Panc1 (cell line): ENCODE data around the gene NTNG2. TPM values are rescaled to one million over a fixed set of nuclear protein-coding genes. Genes with fewer than 3 reads are reported as not detected.

Source experiments
- ATAC-seq: fragments of 200-7000 bp; cut with Tn5 transposase; 2 replicates; pipeline ENCODE4 v1.9.1; 2020; ENCODE audit warnings: mild to moderate bottlenecking, moderate library complexity
- Bru-seq: library from RNA; stranded (reverse); fragments of 400-500 nt; gene quantifications from one replicate; lab custom pipeline; 2021; lab: Mats Ljungman, UMichigan
- BruChase-seq, 2 experiments: library from RNA; stranded (reverse); fragments of 400-500 nt; gene quantifications; one replicate each; lab custom pipeline; 2021; lab: Mats Ljungman, UMichigan
- BruUV-seq: library from RNA; stranded (reverse); fragments of 400-500 nt; replicated peaks from 2 replicates; lab custom pipeline; 2021; lab: Mats Ljungman, UMichigan
- CTCF ChIA-PET: fragments of 300-600 bp; sonication (Branson Sonifier 250); formaldehyde crosslinking; loops from one replicate; lab custom pipeline; 2022; ENCODE audit warnings: antibody characterized with exemption; lab: Charles Lee
- POLR2A ChIA-PET: fragments of 300-600 bp; sonication (Branson Sonifier 250); formaldehyde crosslinking; loops from one replicate; lab custom pipeline; 2022; ENCODE audit warnings: antibody characterized with exemption; lab: Charles Lee
- DNase-seq: peaks from one replicate; pipeline ENCODE4 v3.0.0-alpha.2; 2010; ENCODE audit warnings: low read depth, low spot score
- H3K27ac ChIP-seq: 2 replicates; pipeline ENCODE4 v1.5.1; 2011; ENCODE audit warnings: mild to moderate bottlenecking, low read length, inconsistent platforms
- H3K27me3 ChIP-seq: fragments of 200-500 bp; sonication (Bioruptor generic); 2 replicates; pipeline ENCODE4 v1.6.0; 2014; ENCODE audit warnings: low read length, inconsistent platforms; ENCODE audit not compliant: control insufficient read depth, insufficient read depth
- H3K36me3 ChIP-seq: fragments of 200-500 bp; sonication (Bioruptor generic); 2 replicates; pipeline ENCODE4 v1.5.1; 2014; ENCODE audit warnings: inconsistent platforms, mild to moderate bottlenecking, low read length, moderate library complexity; ENCODE audit not compliant: control insufficient read depth, insufficient read depth
- H3K4me1 ChIP-seq: 2 replicates; pipeline ENCODE4 v1.5.1; 2011; ENCODE audit warnings: inconsistent platforms, mild to moderate bottlenecking, low read length, moderate library complexity; ENCODE audit not compliant: control insufficient read depth, insufficient read depth
- H3K4me3 ChIP-seq, 2 experiments: 2 replicates each; pipeline ENCODE4 v1.5.1; 2011 to 2012; ENCODE audit warnings: low read depth in 2 of 2, low read length in 2 of 2, mild to moderate bottlenecking in 2 of 2, inconsistent platforms in 1 of 2, moderate library complexity in 1 of 2
- H3K9me3 ChIP-seq: fragments of 200-500 bp; sonication (Bioruptor generic); 2 replicates; pipeline ENCODE4 v1.5.1; 2014; ENCODE audit warnings: low read depth, mild to moderate bottlenecking, inconsistent platforms, low read length, moderate library complexity; ENCODE audit not compliant: control insufficient read depth, insufficient read depth
- CTCF ChIP-seq: fragments of 450-650 bp; IDR thresholded peaks from 2 replicates; pipeline ENCODE4 v1.5.1; 2017; ENCODE audit warnings: mild to moderate bottlenecking
- POLR2AphosphoS5 ChIP-seq: IDR thresholded peaks from 2 replicates; pipeline ENCODE4 v1.6.1; 2012; ENCODE audit warnings: mild to moderate bottlenecking, low read depth, low read length, moderate library complexity
- REST ChIP-seq, 2 experiments: IDR thresholded peaks; 2 replicates each; pipeline ENCODE4 v1.6.1; 2011 to 2012; ENCODE audit warnings: low read depth in 2 of 2, control low read depth in 1 of 2, low read length in 1 of 2, mild to moderate bottlenecking in 1 of 2, moderate library complexity in 1 of 2; ENCODE audit not compliant: insufficient read depth in 1 of 2
- SIN3A ChIP-seq: IDR thresholded peaks from 2 replicates; pipeline ENCODE4 v1.6.1; 2012; ENCODE audit warnings: low read depth, mild to moderate bottlenecking, low read length, moderate library complexity, borderline replicate concordance; ENCODE audit not compliant: insufficient read depth
- TCF7L2 ChIP-seq: IDR thresholded peaks from 2 replicates; pipeline ENCODE4 v1.6.1; 2011; ENCODE audit warnings: mild to moderate bottlenecking, low read depth, low read length, inconsistent platforms
- in situ Hi-C: cut with HindIII; loops from 2 replicates; pipeline ENCODE4 v1.10.0; 2016; ENCODE audit warnings: low sequenced_read_pairs, low pct_unique_long_range_greater_than_20kb
- intact Hi-C: fragments of 100-400 bp; cut with micrococcal nuclease; formaldehyde crosslinking; loops from one replicate; pipeline ENCODE4 v1.10.0; 2022; ENCODE audit not compliant: unreplicated experiment
- long read RNA-seq: library from polyadenylated mRNA; unstranded; transcript quantifications from one replicate; pipeline ENCODE4 v2.0.0, GENCODE V29; 2021; ENCODE audit not compliant: unreplicated experiment
- polyA plus RNA-seq: library from polyadenylated mRNA; unstranded; fragments of >200 nt; gene quantifications from one replicate; pipeline ENCODE4 v1.2.1, GENCODE V29; 2012; ENCODE audit warnings: missing spikeins; ENCODE audit not compliant: insufficient read length
- total RNA-seq: library from RNA; stranded (reverse); gene quantifications from one replicate; pipeline ENCODE4 v1.2.1, GENCODE V29; 2021; ENCODE audit not compliant: unreplicated experiment

NTNG2 gene
- total RNA-seq = 5.1 TPM
- polyA plus RNA-seq = 7.8 TPM
- Bru-seq, nascent RNA = percentile 39 among the genes with signal in this experiment
- BruChase-seq, experiment 1, labeled RNA remaining after a 2-hour chase = percentile 43 among the genes with signal in this experiment
- percentile 45 among the genes with signal in this experiment for BruChase-seq, experiment 2, labeled RNA remaining after a 6-hour chase
- long read RNA-seq, full-length matches to known transcripts = 1 of 7 reads
- long read RNA-seq, partial matches to known transcripts = 1 of 7 reads
- long read RNA-seq, other reads (novel, unspliced or antisense) = 5 of 7 reads

GRCh38 chr9:132161743-132162184, at the start of gene NTNG2:
NTNG2 (plus strand) TSS chr9:132162058; CDS start chr9:132166832, 4,774 bp downstream.
- H3K9me3 ChIP-seq = no peaks in the 10 kb centered on the region
- DNase-seq (no peak), ATAC-seq (no peak; the same call in 1 of the 2 replicates)
- peak within 1 kb of the TSS; percentile 56 to 61 for H3K4me3 ChIP-seq
- BruUV-seq = no TSS peak
- H3K36me3 ChIP-seq = no peaks in the 10 kb centered on the region
- in situ Hi-C loops = no loop called here
- ChIA-PET POLR2A (no interaction called here), CTCF (no interaction called here)
- no peaks in the 10 kb centered on the region for H3K27me3 ChIP-seq
- no peak; the same call in 1 of the 2 replicates for TF ChIP-seq TCF7L2
- TF ChIP-seq POLR2AphosphoS5 = no peak
- no peak for TF ChIP-seq REST (IDR thresholded peaks at IDR 0.05; ENCODE audit: insufficient read depth in 1 of 2, low read depth in 2 of 2, low read length in 1 of 2)
- no peak for TF ChIP-seq CTCF
- TF ChIP-seq SIN3A = no peak
- H3K27ac ChIP-seq = no peak within 1 kb of the TSS; the same call in 1 of the 2 replicates
- H3K4me1 ChIP-seq = peaks cover 5% of the 10 kb centered on the region
- intact Hi-C loops = loop anchor here (10.0 kb wide), 1 partner anchor 397 kb away; no protein-coding TSS in a partner anchor

GRCh38 chr9:132114102-132114707, 47.7 kb upstream of the NTNG2 start:
- Histone ChIP-seq H3K9me3 (no peaks in the 10 kb centered on the region), H3K36me3 (no peaks in the 10 kb centered on the region), H3K4me1 (no peaks in the 10 kb centered on the region), H3K27me3 (peaks cover 2% of the 10 kb centered on the region; the same call in 1 of the 2 replicates), H3K4me3 (no peak overlapping the region), H3K27ac (no peak overlapping the region)
- peak; percentile 99 for TF ChIP-seq REST (IDR thresholded peaks at IDR 0.05; ENCODE audit: insufficient read depth in 1 of 2, low read depth in 2 of 2, low read length in 1 of 2)
- TF ChIP-seq SIN3A = no peak
- in situ Hi-C loops = no loop called here
- no TSS peak for BruUV-seq
- ChIA-PET CTCF (no interaction called here), POLR2A (no interaction called here)
- no peak for DNase-seq
- ATAC-seq = peak; percentile 81
- intact Hi-C loops = no loop called here
